Measurements from ENCODE around the gene EVA1B.

GRCh38 chr1:36284061-36284460, 39.4 kb downstream of the EVA1B start:
- TF ChIP-seq CTCF (IDR thresholded peaks at IDR 0.05; ENCODE audit: borderline replicate concordance, extremely low read depth, low read length, poor library complexity, severe bottlenecking) (no peak), EZH2 (IDR thresholded peaks at IDR 0.05; ENCODE audit: borderline replicate concordance, low read depth, low read length, severe bottlenecking) (no peak)

All from DND-41 (cell line).